Loucy (cell line): ENCODE measurements around the gene SEMA6A.

Experiments used
- CTCF ChIP-seq: fragments of 200-600 bp; sonication (generic); conservative IDR thresholded peaks from 2 replicates; pipeline ENCODE4 v1.5.1; 2014; ENCODE audit warnings: mild to moderate bottlenecking, antibody characterized with exemption, low read length
- EZH2phosphoT487 ChIP-seq: fragments of 200-600 bp; IDR thresholded peaks from 2 replicates; pipeline ENCODE4 v1.6.1; 2018; ENCODE audit warnings: antibody characterized with exemption, mild to moderate bottlenecking, moderate library complexity, borderline replicate concordance

- no peak for TF ChIP-seq CTCF
- TF ChIP-seq EZH2phosphoT487: no peak
These were observed 79.7 kb downstream of the SEMA6A start for GRCh38 chr5:116494784-116495450.
